ENCODE measurements around the gene ARMC12.

DNA sequence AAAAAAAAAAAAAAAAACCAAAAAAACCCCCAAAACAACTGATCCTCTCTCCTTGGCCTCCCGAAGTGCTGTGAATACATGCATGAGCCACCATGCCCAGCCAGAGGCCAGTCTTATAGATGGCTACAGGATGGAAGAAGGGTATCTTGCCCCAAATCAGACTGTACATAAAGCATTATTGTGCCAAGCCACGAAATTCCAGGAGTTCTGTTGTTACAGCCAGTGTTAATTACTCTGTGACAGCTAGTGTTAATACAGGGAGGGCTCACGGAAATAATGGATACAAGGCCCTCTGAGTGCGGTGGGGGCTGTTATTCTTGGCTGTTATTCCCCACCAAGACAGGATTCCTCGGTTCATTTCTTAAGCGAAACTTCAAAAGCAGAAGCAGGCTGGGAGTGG lies 38.2 kb downstream of the ARMC12 start:
- no peak for TF ChIP-seq YY1 (IDR thresholded peaks at IDR 0.05; ENCODE audit: insufficient read depth, insufficient read length)
- no peak for TF ChIP-seq SUZ12 (IDR thresholded peaks at IDR 0.05; ENCODE audit: extremely low read depth, insufficient read depth, insufficient read length)

All from NT2/D1 (cell line).